G401 (cell line): ENCODE results near the gene PGA4. TPM values are rescaled to one million over a fixed set of nuclear protein-coding genes. Genes with fewer than 3 reads are reported as not detected.
A peak's percentile ranks its signal among the peaks of the same experiment; 100 is the strongest.
"Not testable (repeated sequence)": the region's sequence is repeated elsewhere in the genome, so short reads cannot be mapped to it uniquely, and the experiment has no call there.

ENCODE experiments used
- DNase-seq: peaks from one replicate; pipeline ENCODE4 v3.0.0-alpha.2; 2015; ENCODE audit warnings: low spot score
- in situ Hi-C: cut with HindIII; loops from 2 replicates; pipeline ENCODE4 v1.10.0; 2016; ENCODE audit warnings: low sequenced_read_pairs, mixed read lengths
- total RNA-seq: library from RNA; depleted of rRNA; stranded (reverse); fragments of >200 nt; shearing (Covaris generic); gene quantifications from 2 replicates; pipeline ENCODE4 v1.2.3, GENCODE V29; 2014; rRNA removed

PGA4 gene
- total RNA-seq: not detected in 2 replicates

GRCh38 chr11:61222047-61222446, at the start of gene PGA4:
Gene PGA4 (plus strand): TSS chr11:61222347. CDS start chr11:61222401, 54 bp downstream.
- in situ Hi-C loops, DNase-seq: not testable (repeated sequence)

- no peak for DNase-seq
- in situ Hi-C loops: no loop called here
These were observed 49.8 kb upstream of the PGA4 start for GRCh38 chr11:61172356-61172755.

- no peak for DNase-seq
- in situ Hi-C loops: no loop called here
These were observed 49.3 kb upstream of the PGA4 start for GRCh38 chr11:61172888-61173287.

GRCh38 chr11:61173456-61173855, 48.7 kb upstream of the PGA4 start:
- no peak for DNase-seq
- in situ Hi-C loops: no loop called here

GRCh38 chr11:61174273-61174672, 47.9 kb upstream of the PGA4 start:
- no peak for DNase-seq
- in situ Hi-C loops: no loop called here

GRCh38 chr11:61174949-61175348, 47.2 kb upstream of the PGA4 start:
- in situ Hi-C loops: no loop called here
- DNase-seq: no peak

- DNase-seq: no peak
- in situ Hi-C loops: no loop called here
These were observed 45.7 kb upstream of the PGA4 start for GRCh38 chr11:61176446-61176845.

GRCh38 chr11:61180205-61180604, 41.9 kb upstream of the PGA4 start:
- in situ Hi-C loops: not testable (repeated sequence)

GRCh38 chr11:61181489-61181888, 40.7 kb upstream of the PGA4 start:
- no peak for DNase-seq
- in situ Hi-C loops: no loop called here

More at GRCh38 chr11:61180205-61180604, 41.9 kb upstream of the PGA4 start:
- not testable (repeated sequence) for DNase-seq

- DNase-seq: no peak
- in situ Hi-C loops: no loop called here
These were observed 38.5 kb upstream of the PGA4 start for GRCh38 chr11:61183645-61184044.

GRCh38 chr11:61186504-61186903, 35.6 kb upstream of the PGA4 start:
- in situ Hi-C loops: no loop called here
- no peak for DNase-seq

GRCh38 chr11:61187505-61188130, 34.5 kb upstream of the PGA4 start:
- in situ Hi-C loops: no loop called here
- DNase-seq: peak; percentile 69

GRCh38 chr11:61189933-61190332, 32.2 kb upstream of the PGA4 start:
- in situ Hi-C loops: no loop called here

GRCh38 chr11:61193596-61193995, 28.6 kb upstream of the PGA4 start:
- in situ Hi-C loops: no loop called here
- peak; percentile 46 for DNase-seq

More at GRCh38 chr11:61189933-61190332, 32.2 kb upstream of the PGA4 start:
- no peak for DNase-seq

GRCh38 chr11:61194169-61194671, 27.9 kb upstream of the PGA4 start:
- peak; percentile 68 for DNase-seq
- in situ Hi-C loops: no loop called here

GRCh38 chr11:61194981-61195695, 27.0 kb upstream of the PGA4 start:
- in situ Hi-C loops: no loop called here

GRCh38 chr11:61195719-61196118, 26.4 kb upstream of the PGA4 start:
- DNase-seq: peak; percentile 43
- in situ Hi-C loops: no loop called here

More at GRCh38 chr11:61194981-61195695, 27.0 kb upstream of the PGA4 start:
- DNase-seq: peak; percentile 25

GRCh38 chr11:61198361-61198760, 23.8 kb upstream of the PGA4 start:
- in situ Hi-C loops: no loop called here
- DNase-seq: no peak

- no peak for DNase-seq
- in situ Hi-C loops: no loop called here
These were observed 23.1 kb upstream of the PGA4 start for GRCh38 chr11:61198948-61199523.

GRCh38 chr11:61201476-61201875, 20.7 kb upstream of the PGA4 start:
- DNase-seq: no peak
- in situ Hi-C loops: no loop called here
